Fibroblast of skin of left biceps (primary cell): ENCODE measurements around the gene IRF5.

Experiments
- DNase-seq, 2 experiments: peaks; one replicate each; pipeline ENCODE4 v3.0.0-alpha.2; 2013; ENCODE audit warnings: low read depth in 2 of 2

The IRF5 gene

GRCh38 chr7:128921866-128922440 is 15.8 kb upstream of the IRF5 start:
- no peak for DNase-seq

GRCh38 chr7:128922496-128923410 is 15.0 kb upstream of the IRF5 start:
- DNase-seq = no peak

GRCh38 chr7:128923411-128923800 is 14.3 kb upstream of the IRF5 start:
- DNase-seq = no peak

GRCh38 chr7:128924707-128925588 is 12.8 kb upstream of the IRF5 start:
- DNase-seq = no peak

GRCh38 chr7:128928159-128928813 is 9.4 kb upstream of the IRF5 start:
- DNase-seq = no peak

GRCh38 chr7:128928882-128929788 is 8.6 kb upstream of the IRF5 start:
- no peak for DNase-seq

- no peak for DNase-seq
These were observed 6.4 kb upstream of the IRF5 start for GRCh38 chr7:128931190-128931798.

- no peak for DNase-seq
These were observed 5.5 kb upstream of the IRF5 start for GRCh38 chr7:128931965-128932861.

GRCh38 chr7:128932862-128933179 is 4.9 kb upstream of the IRF5 start:
- no peak for DNase-seq

GRCh38 chr7:128933180-128933891 is 4.4 kb upstream of the IRF5 start:
- DNase-seq = no peak

- DNase-seq = no peak
These were observed 3.1 kb upstream of the IRF5 start for GRCh38 chr7:128934361-128935341.

GRCh38 chr7:128935342-128935730 is 2.4 kb upstream of the IRF5 start:
- no peak for DNase-seq

GRCh38 chr7:128936798-128937197 is 929 bp upstream of the IRF5 start:
- DNase-seq = no peak

- DNase-seq = no peak
These were observed 468 bp upstream of the IRF5 start for GRCh38 chr7:128937271-128937646.

- no peak for DNase-seq
These were observed 882 bp downstream of the IRF5 start for GRCh38 chr7:128938544-128939074.

- DNase-seq = no peak
These were observed 1.5 kb downstream of the IRF5 start for GRCh38 chr7:128939075-128939860.
